ENCODE data around the gene TNFRSF25. TPM values are rescaled to one million over a fixed set of nuclear protein-coding genes. Genes with fewer than 3 reads are reported as not detected.

TNFRSF25 gene
- total and polyA plus RNA-seq, 2 donors = 29.1 to 51.6 TPM

GRCh38 chr1:6510493-6510892 is 44.5 kb upstream of the TNFRSF25 start:
- no peak overlapping the region for H3K4me3 ChIP-seq (ENCODE audit: low read length in 2 of 2)
- DNase-seq (ENCODE audit: low read depth in 6 of 9, low spot score in 9 of 9) = no peak
- H3K4me1 ChIP-seq (ENCODE audit: control insufficient read depth in 2 of 2, insufficient read depth in 2 of 2, low read length in 2 of 2) = no peaks in the 10 kb centered on the region
- H3K36me3 ChIP-seq (ENCODE audit: control insufficient read depth in 2 of 2, insufficient read depth in 2 of 2, low read length in 1 of 2) = no peaks in the 10 kb centered on the region
- peaks cover 0 to 12% of the 10 kb centered on the region in 2 donors for H3K27me3 ChIP-seq (ENCODE audit: control insufficient read depth in 2 of 2, insufficient read depth in 1 of 2, low read length in 1 of 2)
- WGBS = 82% methylated on average over 6 of the region's 6 CpGs
- no peaks in the 10 kb centered on the region for H3K9me3 ChIP-seq (ENCODE audit: control insufficient read depth in 2 of 2, insufficient read depth in 1 of 2, low read length in 1 of 2)
- H3K27ac ChIP-seq (ENCODE audit: low read depth in 1 of 2, low read length in 1 of 2) = no peak overlapping the region

- 65% methylated on average over 10 of the region's 10 CpGs for WGBS
- Histone ChIP-seq H3K27ac (ENCODE audit: low read depth in 1 of 2, low read length in 1 of 2) (no peak overlapping the region), H3K36me3 (ENCODE audit: control insufficient read depth in 2 of 2, insufficient read depth in 2 of 2, low read length in 1 of 2) (no peaks in the 10 kb centered on the region), H3K4me1 (ENCODE audit: control insufficient read depth in 2 of 2, insufficient read depth in 2 of 2, low read length in 2 of 2) (no peaks in the 10 kb centered on the region), H3K9me3 (ENCODE audit: control insufficient read depth in 2 of 2, insufficient read depth in 1 of 2, low read length in 1 of 2) (no peaks in the 10 kb centered on the region), H3K27me3 (ENCODE audit: control insufficient read depth in 2 of 2, insufficient read depth in 1 of 2, low read length in 1 of 2) (peaks cover 0 to 12% of the 10 kb centered on the region in 2 donors), H3K4me3 (ENCODE audit: low read length in 2 of 2) (no peak overlapping the region)
- DNase-seq (ENCODE audit: low read depth in 6 of 9, low spot score in 9 of 9) = no peak
These were observed 43.9 kb upstream of the TNFRSF25 start for GRCh38 chr1:6509919-6510291.

GRCh38 chr1:6509220-6509918 is 43.4 kb upstream of the TNFRSF25 start:
- no peak for DNase-seq (ENCODE audit: low read depth in 6 of 9, low spot score in 9 of 9)
- H3K9me3 ChIP-seq (ENCODE audit: control insufficient read depth in 2 of 2, insufficient read depth in 1 of 2, low read length in 1 of 2) = no peaks in the 10 kb centered on the region
- peaks cover 0 to 12% of the 10 kb centered on the region in 2 donors for H3K27me3 ChIP-seq (ENCODE audit: control insufficient read depth in 2 of 2, insufficient read depth in 1 of 2, low read length in 1 of 2)
- H3K4me1 ChIP-seq (ENCODE audit: control insufficient read depth in 2 of 2, insufficient read depth in 2 of 2, low read length in 2 of 2) = no peaks in the 10 kb centered on the region
- H3K4me3 ChIP-seq (ENCODE audit: low read length in 2 of 2) = no peak overlapping the region
- H3K27ac ChIP-seq (ENCODE audit: low read depth in 1 of 2, low read length in 1 of 2) = no peak overlapping the region
- no peaks in the 10 kb centered on the region for H3K36me3 ChIP-seq (ENCODE audit: control insufficient read depth in 2 of 2, insufficient read depth in 2 of 2, low read length in 1 of 2)
- WGBS = 38% methylated on average over 20 of the region's 20 CpGs

- H3K27me3 ChIP-seq (ENCODE audit: control insufficient read depth in 2 of 2, insufficient read depth in 1 of 2, low read length in 1 of 2) = peaks cover 0 to 12% of the 10 kb centered on the region in 2 donors
- 96% methylated on average over 11 of the region's 11 CpGs for WGBS
- DNase-seq (ENCODE audit: low read depth in 6 of 9, low spot score in 9 of 9) = no peak
- H3K9me3 ChIP-seq (ENCODE audit: control insufficient read depth in 2 of 2, insufficient read depth in 1 of 2, low read length in 1 of 2) = no peaks in the 10 kb centered on the region
- no peak overlapping the region for H3K27ac ChIP-seq (ENCODE audit: low read depth in 1 of 2, low read length in 1 of 2)
- no peak overlapping the region for H3K4me3 ChIP-seq (ENCODE audit: low read length in 2 of 2)
- no peaks in the 10 kb centered on the region for H3K36me3 ChIP-seq (ENCODE audit: control insufficient read depth in 2 of 2, insufficient read depth in 2 of 2, low read length in 1 of 2)
- H3K4me1 ChIP-seq (ENCODE audit: control insufficient read depth in 2 of 2, insufficient read depth in 2 of 2, low read length in 2 of 2) = no peaks in the 10 kb centered on the region
These were observed 42.8 kb upstream of the TNFRSF25 start for GRCh38 chr1:6508816-6509189.

- DNase-seq (ENCODE audit: low read depth in 6 of 9, low spot score in 9 of 9) = no peak
- no peak overlapping the region for H3K4me3 ChIP-seq (ENCODE audit: low read length in 2 of 2)
- no peaks in the 10 kb centered on the region for H3K36me3 ChIP-seq (ENCODE audit: control insufficient read depth in 2 of 2, insufficient read depth in 2 of 2, low read length in 1 of 2)
- H3K27me3 ChIP-seq (ENCODE audit: control insufficient read depth in 2 of 2, insufficient read depth in 1 of 2, low read length in 1 of 2) = peaks cover 0 to 12% of the 10 kb centered on the region in 2 donors
- 91% methylated on average over 18 of the region's 18 CpGs for WGBS
- H3K4me1 ChIP-seq (ENCODE audit: control insufficient read depth in 2 of 2, insufficient read depth in 2 of 2, low read length in 2 of 2) = no peaks in the 10 kb centered on the region
- no peaks in the 10 kb centered on the region for H3K9me3 ChIP-seq (ENCODE audit: control insufficient read depth in 2 of 2, insufficient read depth in 1 of 2, low read length in 1 of 2)
- no peak overlapping the region for H3K27ac ChIP-seq (ENCODE audit: low read depth in 1 of 2, low read length in 1 of 2)
These were observed 42.3 kb upstream of the TNFRSF25 start for GRCh38 chr1:6508154-6508815.

GRCh38 chr1:6507461-6507911 is 41.5 kb upstream of the TNFRSF25 start:
- Histone ChIP-seq H3K36me3 (ENCODE audit: control insufficient read depth in 2 of 2, insufficient read depth in 2 of 2, low read length in 1 of 2) (no peaks in the 10 kb centered on the region), H3K27ac (ENCODE audit: low read depth in 1 of 2, low read length in 1 of 2) (no peak overlapping the region)
- no peak for DNase-seq (ENCODE audit: low read depth in 6 of 9, low spot score in 9 of 9)

GRCh38 chr1:6507037-6507428 is 41.1 kb upstream of the TNFRSF25 start:
- Histone ChIP-seq H3K4me1 (ENCODE audit: control insufficient read depth in 2 of 2, insufficient read depth in 2 of 2, low read length in 2 of 2) (no peaks in the 10 kb centered on the region), H3K27ac (ENCODE audit: low read depth in 1 of 2, low read length in 1 of 2) (no peak overlapping the region), H3K27me3 (ENCODE audit: control insufficient read depth in 2 of 2, insufficient read depth in 1 of 2, low read length in 1 of 2) (peaks cover 0 to 15% of the 10 kb centered on the region in 2 donors), H3K9me3 (ENCODE audit: control insufficient read depth in 2 of 2, insufficient read depth in 1 of 2, low read length in 1 of 2) (no peaks in the 10 kb centered on the region), H3K36me3 (ENCODE audit: control insufficient read depth in 2 of 2, insufficient read depth in 2 of 2, low read length in 1 of 2) (no peaks in the 10 kb centered on the region), H3K4me3 (ENCODE audit: low read length in 2 of 2) (no peak overlapping the region)
- no peak for DNase-seq (ENCODE audit: low read depth in 6 of 9, low spot score in 9 of 9)
- WGBS = 57% methylated on average over 7 of the region's 7 CpGs

More at GRCh38 chr1:6507461-6507911, 41.5 kb upstream of the TNFRSF25 start:
- Histone ChIP-seq H3K4me1 (ENCODE audit: control insufficient read depth in 2 of 2, insufficient read depth in 2 of 2, low read length in 2 of 2) (no peaks in the 10 kb centered on the region), H3K27me3 (ENCODE audit: control insufficient read depth in 2 of 2, insufficient read depth in 1 of 2, low read length in 1 of 2) (peaks cover 0 to 12% of the 10 kb centered on the region in 2 donors), H3K4me3 (ENCODE audit: low read length in 2 of 2) (no peak overlapping the region), H3K9me3 (ENCODE audit: control insufficient read depth in 2 of 2, insufficient read depth in 1 of 2, low read length in 1 of 2) (no peaks in the 10 kb centered on the region)
- 91% methylated on average over 12 of the region's 12 CpGs for WGBS

GRCh38 chr1:6506210-6507036 is 40.5 kb upstream of the TNFRSF25 start:
- H3K9me3 ChIP-seq (ENCODE audit: control insufficient read depth in 2 of 2, insufficient read depth in 1 of 2, low read length in 1 of 2) = no peaks in the 10 kb centered on the region
- H3K27ac ChIP-seq (ENCODE audit: low read depth in 1 of 2, low read length in 1 of 2) = no peak overlapping the region
- no peak for DNase-seq (ENCODE audit: low read depth in 6 of 9, low spot score in 9 of 9)
- no peaks in the 10 kb centered on the region for H3K36me3 ChIP-seq (ENCODE audit: control insufficient read depth in 2 of 2, insufficient read depth in 2 of 2, low read length in 1 of 2)
- no peaks in the 10 kb centered on the region for H3K4me1 ChIP-seq (ENCODE audit: control insufficient read depth in 2 of 2, insufficient read depth in 2 of 2, low read length in 2 of 2)
- WGBS = 95% methylated on average over 31 of the region's 31 CpGs
- peaks cover 0 to 17% of the 10 kb centered on the region in 2 donors for H3K27me3 ChIP-seq (ENCODE audit: control insufficient read depth in 2 of 2, insufficient read depth in 1 of 2, low read length in 1 of 2)
- H3K4me3 ChIP-seq (ENCODE audit: low read length in 2 of 2) = no peak overlapping the region
